ENCODE measurements around the gene RBMS3.

RBMS3 gene

DNA sequence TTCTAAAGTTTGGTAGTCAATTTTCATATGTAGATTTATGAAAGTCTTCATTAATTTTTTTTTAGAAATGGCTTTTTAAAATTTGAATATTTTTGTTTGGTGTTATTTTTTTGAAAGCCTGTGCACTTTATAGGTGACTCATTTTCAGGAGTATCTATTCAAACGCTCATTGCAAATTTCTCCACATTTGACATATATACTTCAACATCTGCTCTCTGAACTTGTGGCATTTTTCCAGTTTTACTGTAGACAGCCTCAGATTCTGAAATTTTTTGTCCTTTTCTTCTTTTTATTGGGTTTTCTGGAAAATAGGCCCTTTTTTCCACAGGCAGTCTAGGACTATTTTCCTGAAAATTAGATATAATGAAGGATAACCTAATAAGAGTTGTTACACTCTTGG, 396.6 kb downstream of the RBMS3 start:
- DNase-seq (ENCODE audit: low read depth in 2 of 2), result no peak

DNA sequence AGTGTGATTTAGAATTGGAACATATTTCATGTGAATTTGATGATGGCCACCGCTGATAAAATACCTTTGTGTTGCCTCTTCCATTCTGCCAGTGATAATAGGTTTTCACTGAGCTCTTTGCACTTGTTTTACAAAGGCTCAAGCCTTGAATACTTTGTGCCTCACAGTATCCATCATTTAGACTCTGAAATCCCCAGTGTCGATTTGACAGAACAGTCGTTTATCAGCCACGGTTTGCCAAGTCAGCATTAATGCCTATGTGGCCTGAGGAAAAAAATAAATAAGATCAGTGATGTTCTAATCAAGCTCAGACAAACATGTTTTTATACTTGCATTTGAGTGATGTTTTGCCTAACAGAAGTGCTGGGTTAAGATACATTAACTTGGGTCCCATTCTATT, 399.1 kb downstream of the RBMS3 start:
- no peak for DNase-seq (ENCODE audit: low read depth in 2 of 2)

DNA sequence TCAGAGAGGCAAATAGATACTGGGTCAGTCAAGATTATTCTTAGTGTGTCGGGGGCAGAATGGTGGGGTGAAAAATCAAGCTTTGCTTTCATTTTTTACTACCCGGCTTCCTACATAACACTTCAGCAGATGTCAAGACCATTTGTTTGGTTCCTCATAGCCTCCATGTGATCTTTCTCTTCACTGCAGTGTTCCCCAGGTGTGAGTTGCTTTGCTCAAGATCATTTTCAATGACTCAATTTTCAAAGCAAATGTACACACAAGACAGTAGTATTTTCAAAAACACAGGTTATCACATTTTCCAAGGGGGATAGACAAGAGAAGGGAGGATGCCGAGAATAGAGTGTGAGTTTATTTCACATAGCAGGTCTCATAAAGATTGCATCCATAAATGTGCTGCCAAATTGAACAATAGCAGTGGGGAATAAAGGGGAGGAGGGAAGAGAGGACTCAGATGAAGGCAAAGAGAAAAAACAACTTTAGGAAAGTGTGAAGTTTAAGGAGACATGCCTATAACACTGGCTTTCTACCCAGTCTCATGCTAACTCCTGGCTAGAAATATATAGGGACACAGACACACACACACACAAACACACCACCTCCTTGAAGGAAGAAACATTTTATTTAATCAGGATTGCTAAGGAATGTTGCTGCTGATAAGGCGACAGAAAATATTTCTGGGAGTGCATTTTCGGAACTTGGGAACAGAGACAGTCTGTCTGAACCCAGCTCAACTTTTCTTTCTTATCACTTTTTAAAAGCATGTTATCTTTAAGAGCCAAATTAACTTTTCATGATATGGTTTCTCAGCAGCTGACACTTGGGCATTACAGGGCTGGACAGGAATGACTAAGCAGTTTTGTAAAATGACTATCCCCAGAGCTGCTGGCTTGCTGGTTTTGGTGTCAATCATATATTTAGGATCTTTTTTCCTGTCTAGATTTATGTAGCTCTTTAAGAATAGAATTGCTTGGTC, 402.4 kb downstream of the RBMS3 start:
- no peak for DNase-seq (ENCODE audit: low read depth in 2 of 2)

DNA sequence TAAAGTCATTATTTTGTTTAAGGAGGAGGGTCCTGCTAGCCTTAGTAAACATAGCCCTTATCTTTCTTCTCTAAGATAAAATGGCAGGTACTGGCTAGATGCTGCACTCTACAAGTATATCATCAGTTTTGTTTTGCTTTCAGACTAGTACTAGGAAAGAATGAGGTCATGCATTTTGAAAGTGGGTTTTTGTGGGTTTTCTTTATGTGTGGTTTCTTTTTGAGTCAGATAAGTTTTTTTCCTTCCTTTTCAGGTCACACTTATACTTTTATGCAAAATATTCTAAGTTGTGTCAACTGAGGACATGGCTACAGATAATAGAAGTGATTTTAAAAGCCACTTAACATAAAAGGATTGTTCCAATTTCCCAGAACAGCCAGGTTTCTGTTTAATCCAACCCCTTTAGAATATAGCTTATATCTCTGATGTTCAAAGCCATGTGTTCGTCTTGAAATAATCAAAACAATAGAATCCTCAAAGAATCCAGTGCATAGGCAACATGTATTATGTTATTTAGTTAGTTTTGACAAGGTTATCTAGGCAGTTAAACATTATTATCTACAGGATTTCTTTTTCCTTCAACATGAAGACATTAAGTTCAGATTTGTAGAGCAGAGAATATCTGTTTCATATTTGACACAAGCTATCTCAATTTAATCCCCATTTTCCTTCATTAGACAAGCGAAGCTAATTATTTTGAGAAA, 406.2 kb downstream of the RBMS3 start:
- DNase-seq (ENCODE audit: low read depth in 2 of 2), result no peak

DNA sequence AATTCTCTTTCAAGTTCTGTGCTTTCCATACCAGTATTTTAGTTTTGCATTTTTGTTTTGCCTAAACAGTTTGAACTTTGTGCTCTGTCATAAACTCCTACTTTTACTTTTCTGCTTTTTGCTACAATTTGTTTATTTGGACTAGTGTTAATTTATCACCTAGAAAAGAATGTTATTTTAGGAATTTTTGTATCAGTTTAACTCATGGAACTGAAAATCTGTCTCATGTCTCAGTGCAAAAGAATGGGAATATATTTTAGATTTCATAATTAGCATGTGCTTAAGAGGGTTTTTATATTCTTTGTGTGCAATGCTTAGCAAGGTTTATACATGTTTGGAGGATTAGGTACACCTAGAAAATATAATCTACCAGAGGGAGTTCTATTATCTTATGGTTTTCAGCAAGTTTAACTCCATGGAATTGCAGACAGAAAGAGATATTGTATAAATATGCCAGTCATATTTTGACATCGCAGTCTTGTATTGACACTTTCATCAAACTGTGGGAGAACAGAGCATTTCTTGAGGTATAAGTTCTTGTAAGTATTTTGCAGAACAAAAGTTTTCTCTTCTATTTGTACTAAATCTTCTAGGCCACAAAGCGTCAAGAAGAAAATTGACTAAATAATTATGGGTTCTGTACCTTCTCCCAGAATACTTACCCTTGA, 409.9 kb downstream of the RBMS3 start:
- DNase-seq (ENCODE audit: low read depth in 2 of 2), result no peak

DNA sequence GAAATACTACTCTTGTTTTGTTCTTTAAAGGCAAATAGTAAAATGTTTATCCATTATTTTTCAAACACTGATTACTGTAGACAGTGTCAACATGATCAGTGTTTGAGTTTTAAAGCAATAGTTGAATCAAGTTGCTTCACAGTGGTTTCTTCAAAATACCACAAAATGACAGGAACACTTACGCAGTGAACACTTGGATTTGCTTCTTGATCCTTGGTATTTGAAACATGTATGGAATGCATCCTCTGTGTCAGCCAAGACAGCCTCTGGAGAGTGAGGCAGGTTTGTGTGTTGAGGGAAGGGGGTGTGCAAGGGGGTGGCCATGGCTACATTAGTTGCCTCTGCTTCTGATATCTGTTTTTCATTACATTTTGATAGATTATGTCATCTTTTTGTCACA, 413.0 kb downstream of the RBMS3 start:
- no peak for DNase-seq (ENCODE audit: low read depth in 2 of 2)

DNA sequence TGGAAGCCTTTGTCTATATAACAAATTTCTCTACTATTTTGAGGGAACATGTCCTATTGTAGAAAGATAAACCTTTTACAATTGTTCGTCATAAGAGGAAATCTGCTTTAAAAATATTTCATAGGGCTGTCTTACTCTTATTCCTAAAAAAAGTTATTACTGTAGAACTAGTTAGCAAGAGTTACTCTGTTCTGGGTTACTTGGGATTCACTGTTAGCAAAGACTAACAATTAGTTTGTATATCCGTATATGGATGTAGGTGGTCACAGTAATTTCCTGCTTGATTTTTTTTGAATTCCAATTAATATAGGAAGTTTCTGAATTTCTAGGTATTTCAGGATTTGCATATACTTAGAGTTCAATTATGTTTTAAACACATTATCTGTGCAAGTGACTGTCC, 413.5 kb downstream of the RBMS3 start:
- no peak for DNase-seq (ENCODE audit: low read depth in 2 of 2)

DNA sequence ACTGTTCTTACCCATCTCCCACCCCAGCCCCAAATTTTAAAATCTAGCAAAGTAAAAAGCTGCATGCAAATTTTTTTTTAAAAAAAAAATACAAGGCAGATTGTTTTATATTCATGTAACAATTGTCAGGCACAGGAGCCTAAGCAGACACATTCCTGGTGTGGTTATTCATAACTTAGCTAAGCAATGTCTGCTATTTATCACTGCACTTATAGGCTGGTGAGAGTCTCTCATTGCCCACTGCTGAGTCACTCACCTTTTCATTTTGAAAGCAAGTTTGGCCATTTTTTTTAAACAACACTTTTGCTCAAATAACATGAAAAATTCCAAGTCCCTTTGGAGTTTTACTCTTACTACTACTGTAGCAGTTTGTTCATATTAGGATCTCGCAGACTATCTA, 413.9 kb downstream of the RBMS3 start:
- DNase-seq (ENCODE audit: low read depth in 2 of 2), result no peak

DNA sequence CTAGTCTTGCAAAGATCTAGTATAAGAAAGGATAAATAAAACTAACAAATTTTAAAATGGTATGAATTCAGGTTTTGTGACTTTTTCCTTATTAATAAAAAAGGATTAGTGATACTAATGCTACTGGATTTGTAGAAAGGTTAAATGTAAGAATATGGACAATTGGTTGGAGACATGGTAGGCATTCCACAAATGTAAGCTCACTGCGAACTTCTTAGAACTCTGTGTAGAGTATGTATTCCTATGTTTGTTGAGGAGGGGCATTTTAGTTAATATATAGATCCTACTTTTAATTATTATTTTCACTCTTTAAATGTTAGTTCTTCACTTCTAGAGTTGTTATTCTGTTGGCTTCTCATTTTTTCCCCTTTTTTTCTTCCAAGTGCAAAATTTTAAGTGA, 414.3 kb downstream of the RBMS3 start:
- DNase-seq (ENCODE audit: low read depth in 2 of 2), result no peak

DNA sequence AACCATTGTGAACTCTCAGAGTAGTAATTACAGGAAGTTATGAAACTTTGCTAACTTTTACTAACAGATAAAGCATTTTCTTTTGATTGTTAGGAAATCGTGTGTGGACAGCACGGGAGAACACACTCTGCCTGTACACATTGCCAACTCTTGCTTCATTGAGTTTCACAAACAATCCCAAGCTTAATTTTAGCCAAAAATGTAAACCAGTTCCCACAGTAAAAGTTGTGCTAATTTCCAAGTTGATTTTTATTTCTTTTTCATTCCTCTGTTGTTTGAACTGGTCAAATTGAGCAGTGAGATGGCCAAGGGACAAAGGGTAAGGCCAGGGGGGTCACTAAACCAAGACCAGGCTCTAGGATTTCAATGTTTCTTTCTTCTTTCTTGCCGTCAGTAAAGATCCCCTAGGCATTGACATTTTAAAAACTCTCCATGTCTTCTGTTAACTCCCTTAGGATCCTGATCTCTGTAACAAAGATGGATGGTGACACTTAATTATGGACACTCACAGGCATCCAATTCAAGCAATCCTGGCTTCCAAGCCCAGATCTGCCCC, 414.9 kb downstream of the RBMS3 start:
- no peak for DNase-seq (ENCODE audit: low read depth in 2 of 2)

DNA sequence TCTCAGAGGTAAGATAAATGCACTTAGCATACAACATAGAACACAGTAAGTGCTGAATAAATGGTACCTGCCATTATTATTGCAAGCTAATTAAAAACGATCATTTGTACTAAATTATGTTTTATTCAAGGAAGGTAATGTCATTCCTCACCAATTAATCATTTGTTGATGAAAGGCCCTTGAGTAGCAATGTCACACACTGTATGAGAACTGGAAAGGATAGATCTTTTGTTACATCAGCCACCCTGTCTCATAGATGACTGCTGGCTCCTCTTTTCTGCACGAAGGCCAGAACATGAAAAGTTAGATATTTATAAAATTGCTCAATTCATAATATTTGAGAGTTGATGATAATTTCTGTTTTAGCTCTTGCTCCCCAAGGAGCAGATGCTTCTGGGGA, 415.4 kb downstream of the RBMS3 start:
- DNase-seq (ENCODE audit: low read depth in 2 of 2), result no peak

DNA sequence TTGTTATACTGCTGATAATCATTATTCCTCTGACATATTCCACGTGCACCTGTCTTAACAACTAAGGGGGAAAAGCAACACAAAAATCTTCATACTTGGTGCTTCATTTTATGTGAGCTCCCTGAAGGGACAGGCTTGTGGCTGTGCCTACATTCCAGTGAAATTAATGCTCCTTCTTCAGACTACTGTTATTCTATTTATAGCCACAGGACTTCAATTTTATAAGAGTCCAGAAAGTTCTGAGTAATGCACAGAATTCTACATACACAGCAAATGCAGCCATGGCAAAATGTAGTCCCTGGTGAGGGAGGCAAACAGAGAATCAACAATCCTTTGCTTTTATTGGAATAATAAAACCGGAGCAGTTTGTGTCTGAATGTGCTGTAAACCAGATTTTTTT, 417.1 kb downstream of the RBMS3 start:
- DNase-seq (ENCODE audit: low read depth in 2 of 2), result no peak

DNA sequence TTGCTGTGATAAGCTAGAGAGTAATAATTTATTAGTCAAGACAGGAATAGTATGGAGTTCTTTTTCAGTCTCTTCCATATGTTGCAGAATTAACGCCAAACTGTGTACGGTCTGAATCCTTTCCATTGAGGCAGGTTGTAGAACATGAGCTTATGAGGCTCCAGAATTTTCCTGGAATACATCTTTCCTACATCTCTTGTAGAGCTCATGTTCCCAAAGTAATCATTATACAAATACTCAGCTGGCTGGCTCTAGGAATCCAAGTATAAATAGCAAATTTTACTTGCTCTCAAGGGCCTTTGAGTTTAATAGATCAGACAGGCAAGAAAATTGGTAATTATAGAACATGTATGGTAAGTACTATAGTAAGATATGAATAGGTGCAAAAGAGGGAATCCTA, 419.4 kb downstream of the RBMS3 start:
- DNase-seq (ENCODE audit: low read depth in 2 of 2), result no peak

DNA sequence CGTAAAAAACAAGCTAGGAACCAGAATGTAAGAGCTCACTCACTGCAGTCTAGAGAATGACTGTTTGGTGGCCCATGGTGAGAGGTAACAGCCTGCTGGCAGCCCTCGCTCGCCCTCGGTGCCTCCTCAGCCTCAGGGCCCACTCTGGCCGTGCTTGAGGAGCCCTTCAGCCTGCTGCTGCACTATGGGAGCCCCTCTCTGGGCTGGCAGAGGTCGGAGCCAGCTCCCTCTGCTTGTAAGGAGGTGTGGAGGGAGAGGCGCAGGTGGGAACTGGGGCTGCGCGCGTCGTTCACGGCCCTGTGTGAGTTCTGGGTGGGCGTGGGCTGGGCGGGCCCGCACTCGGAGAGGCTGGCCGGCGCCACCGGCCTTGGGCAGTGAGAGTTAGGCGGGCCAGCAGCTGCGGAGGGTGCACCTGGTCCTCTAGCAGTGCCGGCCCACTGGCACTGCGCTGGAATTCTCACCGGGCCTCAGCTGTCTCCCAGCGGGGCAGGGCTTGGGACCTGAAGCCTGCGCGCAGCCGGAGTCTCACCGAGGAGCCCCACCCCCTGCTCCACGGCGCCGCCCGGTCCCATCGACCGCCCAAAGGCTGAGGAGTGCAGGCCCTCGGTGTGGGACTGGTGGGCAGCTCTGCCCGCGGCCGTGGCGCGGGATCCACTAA, 420.6 kb downstream of the RBMS3 start:
- DNase-seq (ENCODE audit: low read depth in 2 of 2), result no peak

DNA sequence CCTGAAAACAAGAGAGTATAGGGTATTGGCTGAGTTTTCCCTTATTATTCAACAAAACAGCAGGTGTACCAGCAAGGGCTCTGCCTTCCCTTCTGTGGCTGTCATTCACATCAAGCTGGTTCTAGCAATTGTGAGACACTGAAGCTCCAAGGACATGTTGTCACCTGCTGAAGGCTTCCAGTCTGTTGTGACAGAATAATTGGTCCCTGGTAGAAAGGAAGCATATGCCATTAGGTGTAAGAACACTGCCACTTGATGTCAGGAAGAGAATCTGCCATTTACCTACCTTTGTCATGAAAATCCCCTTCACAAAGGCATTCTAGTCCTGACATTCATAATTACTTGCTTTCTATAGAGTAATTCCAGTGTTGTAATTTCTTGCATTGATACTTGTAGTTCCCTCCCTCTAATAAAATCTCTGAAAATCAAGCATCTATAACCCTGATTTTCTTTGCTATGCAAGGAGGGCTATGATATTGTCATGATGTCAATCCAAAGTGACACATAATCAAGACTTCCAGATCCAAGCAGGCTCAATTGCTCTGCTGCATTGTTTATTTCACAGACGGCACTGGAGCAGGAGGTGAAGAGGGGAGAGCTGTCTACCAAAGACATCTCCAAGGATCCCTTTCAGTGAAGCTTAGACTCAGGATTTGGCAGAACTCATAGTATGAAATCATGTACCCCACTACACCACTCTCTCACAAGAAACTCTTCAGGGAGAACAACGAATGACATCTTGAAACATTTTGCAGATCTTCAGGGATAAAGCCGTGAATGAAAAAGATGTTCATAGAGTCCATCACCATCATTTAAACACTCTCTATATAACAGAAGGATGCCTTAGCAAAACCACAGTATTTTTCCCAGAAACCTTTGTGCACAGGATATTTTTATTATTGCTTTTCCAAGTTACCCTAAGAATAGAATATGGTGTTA, 425.3 kb downstream of the RBMS3 start:
- no peak for DNase-seq (ENCODE audit: low read depth in 2 of 2)

DNA sequence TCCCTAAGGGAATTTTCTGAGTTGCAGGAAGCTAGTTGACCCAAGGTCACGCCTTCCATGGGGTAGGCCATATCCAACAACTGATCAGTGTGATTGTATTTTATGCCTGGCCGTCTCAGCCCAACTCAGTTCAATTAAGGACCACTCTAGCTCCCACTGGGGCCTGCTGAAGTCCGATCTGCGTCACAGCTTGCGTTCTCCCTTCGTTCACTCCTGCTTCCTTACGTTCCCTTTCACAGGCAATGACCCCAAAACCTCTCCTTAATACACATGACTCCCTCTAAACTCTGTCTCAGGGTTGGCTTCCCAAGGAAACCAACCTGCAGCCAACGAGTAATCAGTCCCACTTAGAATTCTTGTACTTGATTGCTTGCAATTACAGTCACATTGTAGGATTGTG, 428.0 kb downstream of the RBMS3 start:
- no peak for DNase-seq (ENCODE audit: low read depth in 2 of 2)

DNA sequence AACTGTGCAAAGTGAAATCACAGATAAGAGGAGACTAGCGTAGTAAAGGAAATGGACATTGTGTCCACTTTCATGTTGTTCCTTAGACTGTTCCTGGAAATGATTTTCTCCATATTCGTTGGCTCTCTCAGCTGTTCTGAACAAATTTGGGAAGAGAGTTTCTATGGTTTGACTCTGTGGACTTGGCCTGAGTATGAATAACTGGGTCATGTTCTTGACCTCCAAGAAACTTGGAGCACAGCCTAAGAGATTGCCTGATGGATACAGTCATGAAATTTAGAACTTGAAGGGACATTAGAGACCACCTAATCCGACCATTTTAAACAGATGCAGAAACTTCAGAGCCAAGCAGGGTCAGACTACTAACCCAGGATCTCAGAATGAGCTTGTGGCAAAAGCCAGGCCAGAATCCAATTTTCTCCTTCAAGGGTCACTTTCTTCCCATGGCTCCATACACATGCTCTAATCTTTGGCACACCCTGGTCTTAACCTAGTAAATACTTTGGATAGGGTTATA, 430.4 kb downstream of the RBMS3 start:
- no peak for DNase-seq (ENCODE audit: low read depth in 2 of 2)

DNA sequence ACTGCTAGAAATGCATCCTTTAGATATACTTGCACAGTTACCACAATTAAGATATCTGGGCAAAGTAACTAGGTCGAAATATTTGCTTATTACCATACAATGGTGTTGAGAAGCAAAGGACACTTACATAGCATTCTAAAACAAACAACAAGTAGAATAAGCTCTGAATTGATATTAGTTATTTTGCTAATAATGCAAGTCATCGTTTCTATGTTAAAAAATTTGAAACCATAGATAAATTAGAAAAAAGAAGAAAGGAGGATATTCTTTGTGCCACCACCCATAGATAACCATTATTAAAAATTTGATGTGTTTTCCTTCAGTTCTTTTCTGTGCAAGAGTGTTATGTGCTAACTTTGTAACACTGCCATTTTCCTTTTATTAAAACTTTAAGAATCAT, 435.3 kb downstream of the RBMS3 start:
- DNase-seq (ENCODE audit: low read depth in 2 of 2), result no peak

DNA sequence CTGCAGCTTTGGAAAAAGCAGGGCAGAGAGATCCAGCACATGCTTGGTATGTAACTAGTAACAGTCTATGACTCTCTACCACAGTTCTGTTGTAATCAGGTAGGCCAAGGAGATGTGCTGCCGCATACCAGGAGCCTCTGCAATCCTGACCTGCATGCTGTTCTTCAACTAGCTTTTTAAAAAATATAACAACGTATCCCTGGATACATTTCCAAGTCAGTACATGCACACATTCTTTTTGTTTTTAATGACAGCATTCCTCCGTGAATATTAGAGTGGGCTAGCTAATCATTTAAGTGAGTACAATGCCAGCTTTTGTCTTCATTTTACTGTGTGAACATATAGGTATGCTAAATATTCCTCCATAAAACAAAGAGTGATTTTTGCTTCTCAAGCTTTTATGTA, 437.8 kb downstream of the RBMS3 start:
- DNase-seq (ENCODE audit: low read depth in 2 of 2), result no peak

DNA sequence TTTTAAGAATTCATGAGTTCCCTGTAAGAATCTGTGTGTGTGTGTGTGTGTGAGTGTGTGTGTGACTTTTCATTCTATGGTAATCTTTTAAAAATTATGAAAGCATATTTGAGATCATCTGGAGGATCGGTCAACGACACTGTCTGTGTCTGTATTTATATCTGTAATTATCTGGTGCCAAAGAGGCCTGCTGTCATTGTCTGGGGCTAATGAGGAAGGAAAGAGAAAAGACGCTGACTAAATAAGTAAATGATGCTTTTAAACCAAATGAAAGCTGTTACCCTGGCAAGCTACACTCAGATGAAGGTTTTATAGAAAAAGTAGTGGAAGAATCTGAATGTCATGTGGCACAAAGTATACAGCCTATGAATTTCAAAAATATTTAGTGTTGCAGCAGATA, 439.8 kb downstream of the RBMS3 start:
- no peak for DNase-seq (ENCODE audit: low read depth in 2 of 2)

Data from stimulated activated CD4-positive, alpha-beta T cell treated with anti-CD3 and anti-CD28 coated beads, Interleukin-12 subunit alpha, Interleukin-12 subunit beta, amount 100 ng/mL, for 24 hours (primary cell).